Tibial nerve (tissue), 3 donors: ENCODE measurements around the gene SH3TC2.

Experiments used
- CTCF ChIP-seq, 5 experiments: fragments of 200-600 bp in 3 of 5; fragments of 450-650 bp in 2 of 5; sonication (generic) in 3 of 5; IDR thresholded peaks; one replicate each; pipeline ENCODE4 v1.5.1; 2016 to 2019; ENCODE audit warnings: antibody characterized with exemption in 5 of 5, mild to moderate bottlenecking in 3 of 5, moderate library complexity in 2 of 5
- POLR2A ChIP-seq, 2 donors: fragments of 450-650 bp; IDR thresholded peaks; one replicate each; pipeline ENCODE4 v1.6.1; 2017; ENCODE audit warnings: antibody characterized with exemption in 2 of 2, mild to moderate bottlenecking in 2 of 2, moderate library complexity in 2 of 2

- no peak for TF ChIP-seq CTCF (IDR thresholded peaks at IDR 0.05)
- no peak for TF ChIP-seq POLR2A (IDR thresholded peaks at IDR 0.05)
Measured at GRCh38 chr5:148960070-148960769, 102.6 kb downstream of the SH3TC2 start.
